GM13976 (cell line): ENCODE results near the gene DDX25.

ENCODE experiments used
- DNase-seq: peaks from one replicate; pipeline ENCODE4 v3.0.0; 2012; ENCODE audit warnings: low spot score
- in situ Hi-C: fragments of 300-500 bp; cut with MboI; formaldehyde crosslinking; loops from one replicate; pipeline ENCODE4 v1.12.0; 2022; ENCODE audit warnings: low sequenced_read_pairs, mixed read lengths, inconsistent platforms; ENCODE audit not compliant: unreplicated experiment
- TF ChIP-seq, protein P1 (sequence below): IDR thresholded peaks from 2 replicates; pipeline ENCODE4 v1.5.1; 2012; ENCODE audit warnings: borderline replicate concordance, mild to moderate bottlenecking; ENCODE audit not compliant: insufficient read depth; ENCODE audit errors: extremely low read depth, missing control alignments, control extremely low read depth

The DDX25 gene

DNA sequence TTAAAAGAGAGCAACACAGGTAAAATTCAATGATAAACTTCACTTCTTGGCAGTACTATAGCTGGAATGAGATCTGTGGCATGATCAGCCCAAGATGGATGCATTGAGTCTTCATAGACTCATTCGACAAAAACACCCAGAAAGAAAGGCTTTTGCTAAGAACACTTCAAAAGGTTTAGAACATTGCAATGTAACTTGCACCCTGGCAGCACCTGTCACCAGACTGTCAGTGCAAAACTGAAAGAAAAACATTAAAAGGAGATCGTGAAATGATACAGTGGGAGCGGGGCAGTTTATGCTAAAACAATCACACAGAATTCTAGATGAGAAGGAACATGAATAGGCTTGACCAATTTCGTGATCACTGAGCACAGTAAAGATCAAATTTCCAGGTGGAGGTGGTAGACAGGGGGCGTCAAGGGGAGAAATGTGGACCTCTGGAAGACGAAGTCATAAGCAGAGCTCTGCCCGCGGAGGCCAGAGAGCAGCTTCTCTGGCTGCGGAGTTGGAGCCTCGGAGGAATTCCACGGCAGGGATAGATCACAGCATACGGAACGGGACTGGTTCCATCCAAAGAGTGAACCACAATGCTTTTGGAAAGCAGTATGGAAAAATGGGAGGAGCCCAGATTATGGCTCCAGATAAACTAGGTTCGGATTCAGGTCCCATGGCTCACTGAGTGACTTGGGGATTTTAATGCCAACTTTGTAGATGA, 53.5 kb downstream of the DDX25 start:
- TF ChIP-seq, protein P1, sequence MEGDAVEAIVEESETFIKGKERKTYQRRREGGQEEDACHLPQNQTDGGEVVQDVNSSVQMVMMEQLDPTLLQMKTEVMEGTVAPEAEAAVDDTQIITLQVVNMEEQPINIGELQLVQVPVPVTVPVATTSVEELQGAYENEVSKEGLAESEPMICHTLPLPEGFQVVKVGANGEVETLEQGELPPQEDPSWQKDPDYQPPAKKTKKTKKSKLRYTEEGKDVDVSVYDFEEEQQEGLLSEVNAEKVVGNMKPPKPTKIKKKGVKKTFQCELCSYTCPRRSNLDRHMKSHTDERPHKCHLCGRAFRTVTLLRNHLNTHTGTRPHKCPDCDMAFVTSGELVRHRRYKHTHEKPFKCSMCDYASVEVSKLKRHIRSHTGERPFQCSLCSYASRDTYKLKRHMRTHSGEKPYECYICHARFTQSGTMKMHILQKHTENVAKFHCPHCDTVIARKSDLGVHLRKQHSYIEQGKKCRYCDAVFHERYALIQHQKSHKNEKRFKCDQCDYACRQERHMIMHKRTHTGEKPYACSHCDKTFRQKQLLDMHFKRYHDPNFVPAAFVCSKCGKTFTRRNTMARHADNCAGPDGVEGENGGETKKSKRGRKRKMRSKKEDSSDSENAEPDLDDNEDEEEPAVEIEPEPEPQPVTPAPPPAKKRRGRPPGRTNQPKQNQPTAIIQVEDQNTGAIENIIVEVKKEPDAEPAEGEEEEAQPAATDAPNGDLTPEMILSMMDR = no peak
- DNase-seq = no peak
- in situ Hi-C loops = no loop called here

DNA sequence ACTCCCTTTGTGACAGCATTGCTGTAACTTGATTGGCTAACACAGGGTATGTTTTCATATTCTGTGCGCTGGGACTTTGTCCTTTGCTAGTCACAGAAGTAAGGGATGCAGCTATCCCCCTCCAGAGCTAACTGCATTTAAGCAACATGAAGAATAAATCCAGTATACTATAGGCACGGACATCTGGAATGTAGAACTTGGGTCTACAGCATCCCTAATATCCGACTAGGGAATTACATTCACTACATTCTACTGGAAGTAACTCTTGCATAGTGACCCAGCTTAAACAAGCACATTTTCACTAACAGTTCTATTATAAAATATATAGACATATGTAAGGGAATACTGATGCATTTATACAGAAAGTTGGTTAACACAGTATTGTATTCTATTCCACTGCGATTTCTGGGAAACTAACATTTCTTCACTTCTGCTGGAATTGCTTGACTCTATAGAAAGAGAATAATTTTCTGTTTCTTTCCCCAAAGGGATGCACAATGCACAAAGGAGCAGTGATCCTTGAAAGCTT, 54.6 kb downstream of the DDX25 start:
- TF ChIP-seq, protein P1 = no peak
- in situ Hi-C loops = no loop called here
- DNase-seq = no peak

GRCh38 chr11:125959511-125959910, 55.2 kb downstream of the DDX25 start:
- in situ Hi-C loops = no loop called here
- TF ChIP-seq, protein P1 = no peak
- DNase-seq = no peak

DNA sequence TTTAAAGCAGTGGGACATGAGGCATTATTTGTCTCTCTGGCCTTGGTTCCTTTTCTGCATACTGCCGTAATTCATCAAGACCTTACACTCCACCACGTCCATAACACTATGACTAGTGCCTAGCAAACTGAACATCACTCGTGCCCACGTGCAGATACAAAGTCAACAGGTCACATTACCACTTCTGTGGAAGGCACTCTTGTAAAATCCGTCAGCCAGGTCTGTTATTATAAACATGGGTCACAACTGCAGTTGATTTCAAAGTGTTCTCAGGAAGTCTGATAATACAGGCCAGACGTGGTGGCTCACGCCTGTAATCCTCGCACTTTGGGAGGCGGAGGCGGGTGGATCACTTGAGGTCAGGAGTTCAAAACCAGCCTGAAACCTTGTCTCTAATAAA, 55.6 kb downstream of the DDX25 start:
- TF ChIP-seq, protein P1 = no peak
- DNase-seq = no peak
- in situ Hi-C loops = no loop called here

- no peak for DNase-seq
- TF ChIP-seq, protein P1 = no peak
- in situ Hi-C loops = no loop called here
Observed at GRCh38 chr11:125960771-125961170, 56.5 kb downstream of the DDX25 start.

DNA sequence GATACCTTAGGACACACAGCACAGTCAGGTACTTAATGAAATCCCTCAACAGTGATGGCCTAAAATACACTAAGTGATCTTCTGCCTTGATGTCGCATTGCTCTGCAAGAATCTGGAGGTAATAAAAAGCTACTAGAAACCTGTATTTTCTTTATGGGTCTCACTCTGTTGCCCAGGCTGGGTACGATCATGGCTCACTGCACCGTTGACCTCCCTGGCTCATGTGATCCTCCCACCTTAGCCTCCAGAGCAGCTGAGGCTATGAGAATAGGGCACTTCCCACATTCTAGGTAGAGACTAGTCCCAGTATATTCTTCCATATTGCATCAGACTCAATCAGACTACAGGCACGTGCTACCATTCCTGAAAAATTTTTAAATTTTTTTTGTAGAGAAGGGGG, 63.2 kb downstream of the DDX25 start:
- in situ Hi-C loops = no loop called here
- no peak for DNase-seq
- TF ChIP-seq, protein P1 = no peak
